IMR-90 (cell line): ENCODE measurements around the gene EPHB1. TPM values are rescaled to one million over a fixed set of nuclear protein-coding genes. Genes with fewer than 3 reads are reported as not detected.
A peak's percentile ranks its signal among the peaks of the same experiment; 100 is the strongest.

Experiments
- ATAC-seq: fragments of 200-7000 bp; cut with Tn5 transposase; 2 replicates; pipeline ENCODE4 v1.9.1; 2020; ENCODE audit warnings: low read depth, mild to moderate bottlenecking, moderate library complexity
- BruUV-seq: library from RNA; stranded (reverse); fragments of 400-500 nt; replicated peaks from 2 replicates; lab custom pipeline; 2021; lab: Mats Ljungman, UMichigan
- CTCF ChIA-PET: fragments of 300-600 bp; formaldehyde crosslinking; extraction: SDS; loops from one replicate; lab custom pipeline; 2021; ENCODE audit warnings: antibody characterized with exemption; lab: Yijun Ruan, JAX
- POLR2A ChIA-PET: fragments of 300-600 bp; sonication (Branson Sonifier 250); formaldehyde crosslinking; loops from one replicate; lab custom pipeline; 2022; ENCODE audit warnings: antibody characterized with exemption; ENCODE audit not compliant: unreplicated experiment; lab: Charles Lee
- DNase-seq: peaks from one replicate; pipeline ENCODE4 v3.0.0; 2013
- H2AFZ ChIP-seq: replicated peaks from 2 replicates; pipeline ENCODE3; 2013; ENCODE audit warnings: low read length, mild to moderate bottlenecking; ENCODE audit not compliant: poor library complexity
- H2AK5ac ChIP-seq: 2 replicates; pipeline ENCODE4 v1.6.1; 2013; ENCODE audit warnings: low read depth, low read length, inconsistent platforms
- H2AK9ac ChIP-seq: replicated peaks from 2 replicates; pipeline ENCODE3; 2013; ENCODE audit warnings: mild to moderate bottlenecking, low read depth, low read length, moderate library complexity; ENCODE audit not compliant: poor library complexity
- H2BK120ac ChIP-seq: 2 replicates; pipeline ENCODE4 v1.6.1; 2013; ENCODE audit warnings: low read depth, low read length, inconsistent platforms
- H2BK15ac ChIP-seq: 3 replicates; pipeline ENCODE4 v1.6.1; 2013; ENCODE audit warnings: low read depth, low read length, inconsistent platforms
- H2BK20ac ChIP-seq: 2 replicates; pipeline ENCODE4 v1.6.1; 2013; ENCODE audit warnings: low read depth, mild to moderate bottlenecking, inconsistent platforms, low read length, moderate library complexity
- H2BK5ac ChIP-seq: 2 replicates; pipeline ENCODE4 v1.6.1; 2013; ENCODE audit warnings: mild to moderate bottlenecking, low read depth, low read length, inconsistent platforms; ENCODE audit not compliant: poor library complexity, severe bottlenecking
- H3K14ac ChIP-seq: replicated peaks from 2 replicates; pipeline ENCODE4 v1.6.1; 2013; ENCODE audit warnings: low read depth, low read length, inconsistent platforms
- H3K18ac ChIP-seq: 2 replicates; pipeline ENCODE4 v1.6.1; 2013; ENCODE audit warnings: low read depth, low read length, control low read depth
- H3K23ac ChIP-seq: 2 replicates; pipeline ENCODE4 v1.6.1; 2013; ENCODE audit warnings: low read depth, low read length, inconsistent platforms
- H3K27ac ChIP-seq: 2 replicates; pipeline ENCODE4 v1.5.1; 2013; ENCODE audit warnings: mild to moderate bottlenecking, control low read depth, low read length; ENCODE audit not compliant: insufficient read depth
- H3K27me3 ChIP-seq: 2 replicates; pipeline ENCODE4 v1.6.1; 2013; ENCODE audit warnings: low read length; ENCODE audit not compliant: control insufficient read depth, insufficient read depth
- H3K36me3 ChIP-seq: 2 replicates; pipeline ENCODE4 v1.6.1; 2013; ENCODE audit warnings: low read length, mixed read lengths; ENCODE audit not compliant: control insufficient read depth, insufficient read depth
- H3K4ac ChIP-seq: 2 replicates; pipeline ENCODE4 v1.6.1; 2013; ENCODE audit warnings: low read depth, low read length, inconsistent platforms
- H3K4me1 ChIP-seq: 2 replicates; pipeline ENCODE4 v1.6.1; 2013; ENCODE audit warnings: low read length, mixed read lengths; ENCODE audit not compliant: control insufficient read depth, insufficient read depth
- H3K4me2 ChIP-seq: 2 replicates; pipeline ENCODE4 v1.6.1; 2013; ENCODE audit warnings: low read depth, mild to moderate bottlenecking, control low read depth, low read length, moderate library complexity
- H3K4me3 ChIP-seq: 2 replicates; pipeline ENCODE4 v1.5.1; 2013; ENCODE audit warnings: low read depth, mild to moderate bottlenecking, control low read depth, low read length, moderate library complexity; ENCODE audit not compliant: insufficient read depth
- H3K56ac ChIP-seq: 2 replicates; pipeline ENCODE4 v1.6.1; 2013; ENCODE audit warnings: low read length, inconsistent platforms; ENCODE audit not compliant: insufficient read depth; ENCODE audit errors: extremely low read depth
- H3K79me1 ChIP-seq, 2 experiments: 2 replicates each; pipeline ENCODE4 v1.6.1; 2013; ENCODE audit warnings: low read length in 2 of 2, inconsistent platforms in 1 of 2, low read depth in 1 of 2
- H3K9ac ChIP-seq: 2 replicates; pipeline ENCODE4 v1.6.1; 2013; ENCODE audit warnings: low read depth, low read length, control low read depth
- H3K9me1 ChIP-seq: 2 replicates; pipeline ENCODE4 v1.6.1; 2013; ENCODE audit warnings: low read length, inconsistent platforms; ENCODE audit not compliant: insufficient read depth
- H3K9me3 ChIP-seq: 2 replicates; pipeline ENCODE4 v1.6.1; 2013; ENCODE audit warnings: low read length; ENCODE audit not compliant: control insufficient read depth, insufficient read depth
- H4K20me1 ChIP-seq: 2 replicates; pipeline ENCODE4 v1.6.1; 2013; ENCODE audit warnings: low read length, inconsistent platforms; ENCODE audit not compliant: insufficient read depth
- H4K5ac ChIP-seq: 2 replicates; pipeline ENCODE4 v1.6.1; 2013; ENCODE audit warnings: mild to moderate bottlenecking, low read depth, low read length, control low read depth
- H4K8ac ChIP-seq, 2 experiments: 2 replicates each; pipeline ENCODE4 v1.6.1; 2013; ENCODE audit warnings: low read depth in 2 of 2, low read length in 2 of 2, control low read depth in 1 of 2, inconsistent platforms in 1 of 2
- H4K91ac ChIP-seq: 2 replicates; pipeline ENCODE4 v1.6.1; 2013; ENCODE audit warnings: low read depth, low read length, inconsistent platforms; ENCODE audit not compliant: insufficient read depth
- BHLHE40 ChIP-seq: fragments of 150-350 bp; IDR thresholded peaks from 2 replicates; pipeline ENCODE4 v1.6.1; 2016; ENCODE audit warnings: mild to moderate bottlenecking, low read depth, low read length
- CTCF ChIP-seq: conservative IDR thresholded peaks from 2 replicates; pipeline ENCODE4 v1.5.1; 2012; ENCODE audit warnings: mild to moderate bottlenecking, low read depth, low read length, improper control_type of control experiment
- MXI1 ChIP-seq: IDR thresholded peaks from 2 replicates; pipeline ENCODE4 v1.6.1; 2012; ENCODE audit warnings: low read depth, mild to moderate bottlenecking, low read length, moderate library complexity, borderline replicate concordance
- SMC3 ChIP-seq: fragments of 150-350 bp; IDR thresholded peaks from 2 replicates; pipeline ENCODE4 v1.6.1; 2016; ENCODE audit warnings: low read depth, mild to moderate bottlenecking, antibody characterized with exemption, low read length, moderate library complexity
- WGBS, 2 experiments: methylation state at CpG; one replicate each; pipeline versions ENCODE4 v1.1.5 to v1.1.7; 2013; ENCODE audit warnings: missing lambda C conversion rate in 2 of 2; ENCODE audit not compliant: insufficient read length in 1 of 2; ENCODE audit errors: extremely low coverage in 2 of 2; 5-methylcytosine and 5-hydroxymethylcytosine counted together
- dilution Hi-C: fragments of 300-500 bp; cut with HindIII; formaldehyde crosslinking; loops from one replicate; pipeline ENCODE4 v1.14.3; 2018; ENCODE audit warnings: low sequenced_read_pairs; ENCODE audit not compliant: unreplicated experiment
- in situ Hi-C: fragments of 300-500 bp; cut with MboI; formaldehyde crosslinking; loops from 3 replicates; pipeline ENCODE4 v1.14.3; 2019; ENCODE audit warnings: low sequenced_read_pairs, inconsistent platforms, mixed read lengths
- intact Hi-C: fragments of 100-400 bp; cut with micrococcal nuclease; formaldehyde crosslinking; loops from 2 replicates; pipeline ENCODE4 v1.10.0; 2022
- polyA plus RNA-seq, 3 experiments: library from polyadenylated mRNA; depleted of rRNA; stranded (reverse); fragments of >200 nt; gene quantifications; 2 replicates each; pipeline ENCODE4 v1.2.3, GENCODE V29; 2012; ENCODE audit warnings: low replicate concordance in 1 of 3
- total RNA-seq: library from RNA; depleted of rRNA; stranded (reverse); fragments of >200 nt; gene quantifications from 2 replicates; pipeline ENCODE4 v1.2.3, GENCODE V29; 2012

EPHB1 gene
- total and polyA plus RNA-seq, 2 of the 4 experiments (the other 2 are of a cell fraction), result 0.17 to 0.36 TPM

GRCh38 chr3:134748698-134749097 is 46.4 kb upstream of the EPHB1 start:
- Histone ChIP-seq H3K4me1 (no peaks in the 10 kb centered on the region), H3K23ac (no peak overlapping the region), H2AK5ac (no peak overlapping the region), H3K14ac (no peak overlapping the region), H4K91ac (no peak overlapping the region), H4K20me1 (no peaks in the 10 kb centered on the region), H2AFZ (peak overlapping the region; percentile 32), H3K56ac (no peak overlapping the region), H3K27ac (no peak overlapping the region), H3K27me3 (peaks cover 8% of the 10 kb centered on the region), H3K18ac (no peak overlapping the region), H3K9me3 (no peaks in the 10 kb centered on the region), H2BK5ac (no peak overlapping the region), H3K79me1 (no peaks in the 10 kb centered on the region), H4K8ac (no peak overlapping the region), H2BK15ac (no peak overlapping the region), H3K9me1 (no peaks in the 10 kb centered on the region), H3K9ac (no peak overlapping the region), H2BK120ac (no peak overlapping the region), H3K4me2 (no peak overlapping the region), H2BK20ac (no peak overlapping the region), H3K4ac (no peak overlapping the region), H2AK9ac (no peak overlapping the region), H3K4me3 (no peak overlapping the region), H3K36me3 (no peaks in the 10 kb centered on the region), H4K5ac (no peak overlapping the region)
- POLR2A ChIA-PET, result no interaction called here
- DNase-seq, result no peak
- ATAC-seq, result no peak
- TF ChIP-seq CTCF, result no peak
- TF ChIP-seq BHLHE40, result no peak
- TF ChIP-seq SMC3, result no peak
- no peak for TF ChIP-seq MXI1
- BruUV-seq, result no TSS peak
- WGBS, 2 experiments, result 67% methylated on average over 1 of the region's 1 CpG; no CpG with 5 or more reads in 1 of the 2 experiments
- intact Hi-C loops (no loop called here), in situ Hi-C loops (no loop called here), dilution Hi-C loops (no loop called here)
- CTCF ChIA-PET, result no interaction called here
